GM19395 (cell line): ENCODE data around the gene CHST11.
"Not testable (repeated sequence)": the region's sequence is repeated elsewhere in the genome, so short reads cannot be mapped to it uniquely, and the experiment has no call there.

Experiments
- ATAC-seq: cut with Tn5 transposase; IDR thresholded peaks from one replicate; pipeline ENCODE4 v1.9.1; 2021; ENCODE audit warnings: mild to moderate bottlenecking, moderate library complexity; ENCODE audit not compliant: unreplicated experiment

CHST11 gene

GRCh38 chr12:104779134-104779533, 322.4 kb downstream of the CHST11 start:
- no peak for ATAC-seq

DNA sequence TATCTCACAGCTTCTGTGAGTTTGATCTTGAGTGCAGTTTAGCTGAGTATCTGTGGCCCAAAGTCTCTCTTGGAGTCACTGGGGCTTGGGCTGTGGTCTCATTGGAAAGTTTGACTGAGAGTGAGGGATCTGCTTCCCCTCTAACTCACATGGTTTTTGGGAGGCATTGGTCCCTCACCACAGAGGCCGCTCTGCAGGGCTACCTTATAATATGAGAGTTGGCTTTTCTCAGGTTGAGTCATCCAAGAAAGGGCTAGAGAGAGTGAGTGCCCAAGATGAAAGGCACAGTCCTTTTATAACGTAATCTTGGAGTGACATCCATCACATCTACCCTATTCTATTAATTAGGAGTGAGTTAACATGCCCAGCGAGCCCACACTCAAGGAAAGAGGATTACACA, 325.5 kb downstream of the CHST11 start:
- no peak for ATAC-seq

DNA sequence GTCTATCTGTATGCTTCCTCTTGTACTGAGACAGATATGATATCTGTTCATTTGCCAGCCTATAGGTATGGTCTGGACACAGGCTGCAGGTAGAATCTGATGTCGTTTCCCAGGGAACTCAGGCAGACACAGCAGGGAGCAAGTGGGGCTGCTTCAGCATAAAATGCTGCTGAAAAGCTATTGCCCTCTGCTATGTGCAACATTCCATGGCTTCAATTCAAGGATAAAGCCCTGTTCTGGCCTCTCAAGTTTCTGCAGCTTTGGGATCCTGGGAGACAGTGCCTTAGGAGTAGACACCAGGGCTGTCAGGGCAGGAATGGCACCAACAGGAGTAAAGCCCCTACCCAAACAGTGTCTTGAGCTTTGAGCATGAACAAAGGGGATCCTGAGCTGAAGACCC, 327.8 kb downstream of the CHST11 start:
- ATAC-seq: no peak

DNA sequence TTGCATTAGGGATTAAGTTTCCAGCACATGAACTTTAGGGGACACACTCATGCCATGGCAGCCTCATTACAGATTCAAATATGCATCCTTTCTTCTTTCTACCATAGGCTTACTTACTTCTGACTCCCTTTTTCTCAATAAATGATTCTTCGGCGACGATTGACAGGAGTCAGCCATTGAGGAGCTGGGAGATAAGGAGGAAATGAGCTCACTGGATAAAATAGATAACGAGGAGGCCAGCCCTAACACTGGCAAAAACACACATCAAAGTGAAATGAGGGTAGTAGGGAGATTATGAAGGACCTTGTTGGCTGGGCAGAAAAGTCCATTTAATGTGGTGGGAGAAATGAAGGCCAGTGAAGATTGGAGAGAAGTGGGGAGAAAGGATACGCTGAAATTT, 329.1 kb downstream of the CHST11 start:
- no peak for ATAC-seq

DNA sequence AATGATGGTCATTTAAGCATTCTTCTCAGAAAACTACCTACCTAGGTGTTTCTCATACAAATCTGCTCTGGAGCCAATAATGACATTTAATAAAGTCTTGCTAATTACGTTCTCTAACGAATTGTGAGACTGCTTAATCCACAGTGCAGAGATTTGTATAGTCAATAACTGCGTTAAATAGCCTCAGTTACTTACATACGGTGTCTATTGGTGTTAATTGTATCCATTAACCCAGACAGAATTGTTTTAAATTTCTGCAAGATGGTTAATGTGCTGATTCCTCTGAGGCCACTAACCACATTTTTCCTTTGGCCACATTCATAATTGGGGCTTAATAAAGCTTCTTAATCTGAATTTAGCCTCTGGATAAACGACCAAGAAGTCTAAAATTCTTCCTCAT, 329.6 kb downstream of the CHST11 start:
- ATAC-seq: no peak

GRCh38 chr12:104788840-104789271, 332.1 kb downstream of the CHST11 start:
- no peak for ATAC-seq

GRCh38 chr12:104790296-104791125, 333.8 kb downstream of the CHST11 start:
- no peak for ATAC-seq

- ATAC-seq: no peak
These were observed 335.8 kb downstream of the CHST11 start for GRCh38 chr12:104792570-104792969.

DNA sequence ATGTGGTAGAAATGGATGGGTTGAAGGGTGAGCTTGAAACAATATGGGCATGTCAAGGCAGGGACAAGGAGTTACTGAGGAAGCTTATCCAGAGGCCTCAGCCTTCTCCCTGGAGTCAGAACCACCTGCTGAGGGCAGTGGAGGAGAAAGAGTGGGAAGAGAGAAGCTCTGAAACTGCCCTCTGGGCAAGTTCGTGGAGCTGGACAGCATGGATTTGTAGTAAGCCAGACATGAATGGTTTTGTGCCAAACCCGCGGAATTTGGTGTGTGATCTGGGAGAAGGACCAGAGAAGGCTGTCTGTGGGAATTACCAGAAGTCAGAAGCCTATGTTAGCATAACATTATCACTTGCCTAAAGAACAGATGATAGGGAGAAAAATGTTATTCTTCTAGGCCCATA, 336.5 kb downstream of the CHST11 start:
- no peak for ATAC-seq

DNA sequence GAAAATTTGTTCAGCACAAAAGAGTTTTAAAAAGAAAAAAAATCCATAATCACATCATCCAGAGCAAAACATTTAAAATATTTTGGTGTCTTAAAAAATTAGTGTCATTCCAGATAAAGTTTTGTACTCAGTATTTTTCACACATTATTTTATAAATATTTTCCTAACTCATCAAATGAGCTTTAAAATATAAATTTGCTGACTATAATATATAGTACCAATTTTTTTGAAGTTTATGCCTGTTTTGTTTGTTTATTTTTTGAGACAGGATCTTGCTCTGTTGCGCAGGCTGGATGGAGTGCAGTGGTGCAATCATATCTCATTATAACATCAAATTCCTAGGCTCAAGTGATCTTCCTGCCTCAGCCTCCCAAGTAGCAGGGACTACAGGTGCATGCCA, 337.2 kb downstream of the CHST11 start:
- ATAC-seq: no peak

- ATAC-seq: no peak
These were observed 339.7 kb downstream of the CHST11 start for GRCh38 chr12:104796475-104796862.

GRCh38 chr12:104799458-104799857, 342.7 kb downstream of the CHST11 start:
- ATAC-seq: no peak

- ATAC-seq: no peak
These were observed 344.3 kb downstream of the CHST11 start for GRCh38 chr12:104801005-104801404.

DNA sequence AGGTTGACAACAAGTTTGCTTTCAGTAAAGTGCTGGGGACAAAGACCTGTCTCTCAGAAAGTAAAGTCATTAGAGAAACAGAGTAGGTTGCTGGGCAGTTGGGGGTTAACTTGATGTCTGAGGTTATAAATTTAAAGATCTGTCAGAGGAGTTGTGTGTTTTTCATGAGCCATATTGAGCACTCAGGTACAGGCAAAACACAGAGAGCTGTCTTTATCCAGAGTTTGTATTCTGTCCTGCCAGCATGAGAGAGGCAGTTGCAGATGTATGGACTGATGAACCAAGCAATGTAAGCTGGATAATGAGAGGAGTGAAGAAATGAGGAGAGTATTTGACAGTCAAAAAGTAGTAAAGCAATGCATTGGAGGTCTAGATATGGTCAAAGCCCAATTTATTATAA, 344.7 kb downstream of the CHST11 start:
- no peak for ATAC-seq

- no peak for ATAC-seq
These were observed 345.5 kb downstream of the CHST11 start for GRCh38 chr12:104802208-104802607.

- no peak for ATAC-seq
These were observed 348.4 kb downstream of the CHST11 start for GRCh38 chr12:104805186-104805585.

DNA sequence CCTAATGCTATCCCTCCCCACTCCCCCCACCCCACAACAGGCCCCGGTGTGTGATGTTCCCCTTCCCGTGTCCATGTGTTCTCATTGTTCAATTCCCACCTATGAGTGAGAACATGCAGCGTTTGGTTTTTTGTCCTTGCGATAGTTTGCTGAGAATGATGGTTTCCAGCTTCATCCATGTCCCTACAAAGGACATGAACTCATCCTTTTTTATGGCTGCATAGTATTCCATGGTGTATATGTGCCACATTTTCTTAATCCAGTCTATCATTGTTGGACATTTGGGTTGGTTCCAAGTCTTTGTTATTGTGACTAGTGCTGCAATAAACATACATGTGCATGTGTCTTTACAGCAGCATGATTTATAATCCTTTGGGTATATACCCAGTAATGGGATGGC, 349.4 kb downstream of the CHST11 start:
- not testable (repeated sequence) for ATAC-seq

DNA sequence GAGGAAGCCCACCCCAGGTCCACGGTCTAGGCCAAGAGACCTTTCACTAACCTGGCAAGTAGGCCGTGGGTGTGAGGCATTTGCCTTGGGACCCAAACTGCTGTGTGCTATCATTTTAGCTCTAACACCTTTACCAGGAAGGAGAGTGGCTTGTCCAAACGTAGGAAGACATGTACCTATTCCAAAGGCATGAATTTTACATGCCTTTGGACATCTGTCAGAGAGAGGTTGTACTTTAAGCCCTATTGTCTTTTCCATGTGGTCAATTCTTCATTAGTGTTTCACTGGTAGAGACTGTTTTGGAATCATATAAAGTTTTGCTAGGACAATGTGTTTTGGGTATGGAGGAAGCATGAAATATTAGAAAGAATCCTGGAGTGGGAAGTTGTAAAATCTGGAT, 352.5 kb downstream of the CHST11 start:
- ATAC-seq: no peak

DNA sequence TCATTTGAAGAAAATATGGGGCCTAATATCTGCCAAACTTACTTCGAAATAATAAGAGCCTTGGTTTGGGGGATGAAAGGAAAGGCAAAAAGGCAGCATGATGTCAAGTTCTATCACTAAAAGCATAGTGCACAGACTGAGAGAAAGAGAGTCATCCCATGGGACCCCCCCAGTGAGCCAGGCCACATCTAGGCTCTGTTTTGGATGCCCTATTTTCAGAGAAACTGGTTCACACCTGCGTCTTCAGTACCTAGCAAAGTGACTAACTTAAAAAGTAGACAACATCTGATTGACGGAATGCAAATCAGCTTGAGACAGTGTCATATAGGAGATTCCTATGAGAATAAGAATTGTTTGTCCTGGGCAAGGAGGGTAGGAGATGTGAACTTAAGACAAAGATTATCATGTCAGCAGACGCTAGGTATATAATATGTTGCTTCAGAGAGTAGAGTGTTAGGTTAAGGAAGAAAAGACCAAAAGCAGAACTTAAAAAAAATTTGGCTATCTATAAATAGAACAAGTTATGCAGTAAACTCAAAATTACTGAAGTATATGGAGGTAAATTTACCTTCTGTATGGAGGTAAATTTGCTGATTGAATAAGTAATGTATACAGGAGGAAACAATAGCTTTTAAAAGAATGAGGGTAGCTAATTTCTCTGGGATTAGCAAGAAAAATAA, 353.1 kb downstream of the CHST11 start:
- no peak for ATAC-seq
